H1 (cell line): ENCODE data around the gene METTL5. TPM values are rescaled to one million over a fixed set of nuclear protein-coding genes. Genes with fewer than 3 reads are reported as not detected.

Source experiments
- CTCF ChIA-PET: fragments of 300-600 bp; sonication (Branson Sonifier 250); formaldehyde crosslinking; loops from one replicate; lab custom pipeline; 2021; ENCODE audit not compliant: partially characterized antibody; lab: Charles Lee
- POLR2A ChIA-PET: fragments of 300-600 bp; sonication (Branson Sonifier 250); formaldehyde crosslinking; loops from one replicate; lab custom pipeline; 2021; ENCODE audit warnings: inconsistent platforms; ENCODE audit not compliant: partially characterized antibody; lab: Charles Lee
- DNase-seq, 2 experiments: peaks; one replicate each; pipeline versions ENCODE4 v3.0.0 to v3.0.0-alpha.2; 2010 to 2022; ENCODE audit warnings: low spot score in 2 of 2, low read depth in 1 of 2, mixed read lengths in 1 of 2
- FAIRE-seq: peaks from 2 replicates; lab custom pipeline; 2011; peaks lifted over from hg19 to GRCh38; lab: Jason Lieb, UNC
- H2AFZ ChIP-seq: 2 replicates; pipeline ENCODE4 v1.8.1; 2012; ENCODE audit warnings: low read length, inconsistent platforms
- H2AK5ac ChIP-seq: 2 replicates; pipeline ENCODE4 v1.6.1; 2013; ENCODE audit warnings: low read depth, low read length
- H2BK120ac ChIP-seq: replicated peaks from 2 replicates; pipeline ENCODE3; 2013; ENCODE audit warnings: low read depth, low read length, inconsistent platforms
- H2BK12ac ChIP-seq: 2 replicates; pipeline ENCODE4 v1.6.1; 2013; ENCODE audit warnings: low read depth, low read length
- H2BK15ac ChIP-seq: 2 replicates; pipeline ENCODE4 v1.6.1; 2013; ENCODE audit warnings: low read length
- H2BK20ac ChIP-seq: 2 replicates; pipeline ENCODE4 v1.6.1; 2013; ENCODE audit warnings: low read length
- H2BK5ac ChIP-seq: 2 replicates; pipeline ENCODE4 v1.6.1; 2013; ENCODE audit warnings: low read depth, low read length
- H3K14ac ChIP-seq: 2 replicates; pipeline ENCODE4 v1.6.1; 2013; ENCODE audit warnings: inconsistent platforms; ENCODE audit not compliant: insufficient read length
- H3K18ac ChIP-seq: 2 replicates; pipeline ENCODE4 v1.6.1; 2013; ENCODE audit warnings: low read length; ENCODE audit errors: extremely low read depth
- H3K23ac ChIP-seq: 2 replicates; pipeline ENCODE4 v1.6.1; 2013; ENCODE audit warnings: inconsistent platforms; ENCODE audit not compliant: insufficient read length
- H3K23me2 ChIP-seq: 2 replicates; pipeline ENCODE4 v1.6.1; 2013; ENCODE audit warnings: low read depth, low read length
- H3K27ac ChIP-seq: 2 replicates; pipeline ENCODE4 v1.6.1; 2011; ENCODE audit warnings: low read depth, low read length, inconsistent platforms
- H3K27me3 ChIP-seq, 4 experiments: replicated peaks in 1 of 4; 1 replicate in 1 of 4; 2 replicates in 3 of 4; pipeline versions ENCODE4 v1.6.1 to v1.8.1; 2011 to 2013; ENCODE audit warnings: low read length in 3 of 4, mild to moderate bottlenecking in 3 of 4, inconsistent platforms in 2 of 4, mixed read lengths in 2 of 4, moderate library complexity in 1 of 4; ENCODE audit not compliant: control insufficient read depth in 3 of 4, insufficient read depth in 3 of 4; ENCODE audit errors: extremely low read depth in 1 of 4
- H3K36me3 ChIP-seq, 4 experiments: 2 replicates each; pipeline versions ENCODE4 v1.6.1 to v1.8.1; 2011 to 2013; ENCODE audit warnings: mild to moderate bottlenecking in 4 of 4, low read length in 3 of 4, moderate library complexity in 2 of 4, control low read depth in 1 of 4, inconsistent platforms in 1 of 4; ENCODE audit not compliant: insufficient read depth in 4 of 4, control insufficient read depth in 2 of 4
- H3K4ac ChIP-seq: replicated peaks from 2 replicates; pipeline ENCODE3; 2013; ENCODE audit warnings: low read length, low read depth, mixed read lengths, inconsistent platforms; ENCODE audit not compliant: insufficient read length
- H3K4me1 ChIP-seq, 4 experiments: replicated peaks in 1 of 4; 1 replicate in 1 of 4; 2 replicates in 3 of 4; pipeline versions ENCODE4 v1.6.1 to v1.8.1; 2011 to 2013; ENCODE audit warnings: low read length in 3 of 4, inconsistent platforms in 2 of 4, mixed read lengths in 1 of 4; ENCODE audit not compliant: insufficient read depth in 4 of 4, control insufficient read depth in 3 of 4
- H3K4me2 ChIP-seq, 2 experiments: 2 replicates each; pipeline versions ENCODE4 v1.6.1 to v1.8.1; 2011 to 2013; ENCODE audit warnings: low read depth in 2 of 2, low read length in 2 of 2, control low read depth in 1 of 2, inconsistent platforms in 1 of 2, mild to moderate bottlenecking in 1 of 2; ENCODE audit not compliant: insufficient read depth in 1 of 2
- H3K4me3 ChIP-seq, 4 experiments: fragments of 200-600, 300-600 bp in 1 of 4; sonication (generic), shearing (Covaris generic), sonication (Bioruptor Twin) in 1 of 4; 2 replicates each; pipeline versions ENCODE4 v1.5.1 to v1.8.1; 2011 to 2016; ENCODE audit warnings: low read length in 4 of 4, low read depth in 3 of 4, control low read depth in 2 of 4, inconsistent platforms in 2 of 4, mild to moderate bottlenecking in 2 of 4, mixed read lengths in 1 of 4, moderate library complexity in 1 of 4; ENCODE audit not compliant: insufficient read depth in 2 of 4; ENCODE audit errors: extremely low read depth in 1 of 4
- H3K56ac ChIP-seq: replicated peaks from 2 replicates; pipeline ENCODE3; 2013; ENCODE audit warnings: low read depth, mild to moderate bottlenecking, mixed read lengths, low read length, inconsistent platforms; ENCODE audit not compliant: insufficient read length
- H3K79me1 ChIP-seq: 2 replicates; pipeline ENCODE4 v1.6.1; 2013; ENCODE audit warnings: low read depth, low read length, control low read depth
- H3K79me2 ChIP-seq, 2 experiments: 2 replicates each; pipeline versions ENCODE4 v1.6.1 to v1.8.1; 2012 to 2013; ENCODE audit warnings: low read length in 2 of 2, mild to moderate bottlenecking in 2 of 2, inconsistent platforms in 1 of 2; ENCODE audit not compliant: insufficient read depth in 2 of 2, control insufficient read depth in 1 of 2
- H3K9ac ChIP-seq, 4 experiments: replicated peaks in 1 of 4; 1 replicate in 1 of 4; 2 replicates in 3 of 4; pipeline versions ENCODE4 v1.6.1 to v1.8.1; 2011 to 2013; ENCODE audit warnings: low read depth in 3 of 4, low read length in 3 of 4, control low read depth in 2 of 4, mild to moderate bottlenecking in 2 of 4, moderate library complexity in 2 of 4, inconsistent platforms in 1 of 4; ENCODE audit errors: extremely low read depth in 1 of 4
- H3K9me3 ChIP-seq, 2 experiments: 2 replicates each; pipeline versions ENCODE4 v1.6.1 to v1.8.1; 2012 to 2013; ENCODE audit warnings: mild to moderate bottlenecking in 2 of 2, moderate library complexity in 2 of 2, control low read depth in 1 of 2, inconsistent platforms in 1 of 2, low read depth in 1 of 2, low read length in 1 of 2, mixed read lengths in 1 of 2; ENCODE audit not compliant: insufficient read depth in 2 of 2
- H4K20me1 ChIP-seq, 2 experiments: replicated peaks in 1 of 2; 2 replicates each; pipeline versions ENCODE3 to v1.8.1; 2011 to 2013; ENCODE audit warnings: inconsistent platforms in 2 of 2, low read length in 2 of 2, mild to moderate bottlenecking in 1 of 2; ENCODE audit not compliant: insufficient read depth in 2 of 2, control insufficient read depth in 1 of 2
- H4K5ac ChIP-seq: 2 replicates; pipeline ENCODE4 v1.6.1; 2013; ENCODE audit warnings: low read length, low read depth, mixed read lengths, inconsistent platforms; ENCODE audit not compliant: insufficient read length
- H4K8ac ChIP-seq: 2 replicates; pipeline ENCODE4 v1.8.0; 2013; ENCODE audit warnings: mild to moderate bottlenecking, moderate library complexity, low read length, inconsistent platforms; ENCODE audit not compliant: insufficient read depth; ENCODE audit errors: extremely low read depth
- H4K91ac ChIP-seq: replicated peaks from 2 replicates; pipeline ENCODE3; 2013; ENCODE audit warnings: low read length, mixed read lengths, inconsistent platforms; ENCODE audit not compliant: insufficient read length
- CREB1 ChIP-seq: IDR thresholded peaks from 2 replicates; pipeline ENCODE4 v1.6.1; 2012; ENCODE audit warnings: inconsistent platforms
- CTBP2 ChIP-seq: IDR thresholded peaks from 2 replicates; pipeline ENCODE4 v1.7.0; 2011; ENCODE audit warnings: borderline replicate concordance, mild to moderate bottlenecking, moderate library complexity, mixed read lengths, low read length; ENCODE audit not compliant: insufficient read depth, insufficient read length
- EZH2 ChIP-seq: fragments of 200-600 bp; sonication (generic); IDR thresholded peaks from 2 replicates; pipeline ENCODE4 v1.7.1; 2012; ENCODE audit warnings: low read depth, mild to moderate bottlenecking, moderate library complexity, low read length, inconsistent platforms; ENCODE audit not compliant: severe bottlenecking
- GABPA ChIP-seq: IDR thresholded peaks from 2 replicates; pipeline ENCODE4 v1.6.1; 2011; ENCODE audit warnings: mild to moderate bottlenecking, low read length, moderate library complexity, borderline replicate concordance; ENCODE audit not compliant: insufficient read depth
- KDM1A ChIP-seq: fragments of 200-600, 300-600 bp; sonication (generic); IDR thresholded peaks from 2 replicates; pipeline ENCODE4 v1.7.1; 2016; ENCODE audit warnings: mild to moderate bottlenecking, low read length, borderline replicate concordance
- KDM4A ChIP-seq: IDR thresholded peaks from one replicate; pipeline ENCODE4 v1.7.1; 2012; ENCODE audit warnings: low read depth, mild to moderate bottlenecking, moderate library complexity, low read length, inconsistent platforms; ENCODE audit not compliant: severe bottlenecking
- POU5F1 ChIP-seq: IDR thresholded peaks from 2 replicates; pipeline ENCODE4 v1.6.1; 2011; ENCODE audit warnings: low read depth, mild to moderate bottlenecking, low read length, moderate library complexity
- RAD21 ChIP-seq, 2 experiments: IDR thresholded peaks in 1 of 2; conservative IDR thresholded peaks in 1 of 2; 2 replicates each; pipeline ENCODE4 v1.6.1; 2011; ENCODE audit warnings: low read depth in 2 of 2, low read length in 2 of 2, improper control_type of control experiment in 1 of 2, inconsistent platforms in 1 of 2, mild to moderate bottlenecking in 1 of 2, moderate library complexity in 1 of 2
- SUZ12 ChIP-seq: fragments of 200-600 bp; sonication (generic); IDR thresholded peaks from 2 replicates; pipeline ENCODE4 v1.6.1; 2012; ENCODE audit warnings: mild to moderate bottlenecking, inconsistent platforms, low read length, moderate library complexity, mixed read lengths
- WGBS, 2 experiments: shearing (Covaris generic) in 1 of 2; methylation state at CpG; one replicate each; pipeline versions ENCODE4 v1.1.6 to v1.1.7; 2013 to 2015; ENCODE audit warnings: low lambda C conversion rate in 2 of 2, mixed read lengths in 2 of 2, inconsistent platforms in 1 of 2, low coverage in 1 of 2, missing lambda C conversion rate in 1 of 2; ENCODE audit not compliant: insufficient replicate concordance in 2 of 2, insufficient coverage in 1 of 2, insufficient read length in 1 of 2; ENCODE audit errors: extremely low coverage in 1 of 2, missing lambda C conversion rate in 1 of 2; 5-methylcytosine and 5-hydroxymethylcytosine counted together
- polyA plus RNA-seq, 7 experiments: library from polyadenylated mRNA; depleted of rRNA in 3 of 7; stranded (reverse) in 5 of 7; unstranded in 2 of 7; fragments of >200 nt in 5 of 7; fragments of 200-250 nt in 2 of 7; gene quantifications; 1 replicate in 5 of 7; 2 replicates in 1 of 7; 4 replicates in 1 of 7; pipeline versions ENCODE4 v1.2.1 to v1.2.3, GENCODE V29; 2011 to 2013; ENCODE audit warnings: missing spikeins in 2 of 7, mixed read lengths in 2 of 7
- total RNA-seq: library from RNA; stranded (reverse); fragmentation: NEBNext Ultra II Directional; extraction: Animal tissue kit (Norgen Biotek cat#: 25700); gene quantifications from 2 replicates; pipeline ENCODE4 v1.2.1, GENCODE V29; 2021
- TF ChIP-seq, protein P1 (sequence below), 3 experiments: IDR thresholded peaks; 1 replicate in 2 of 3; 2 replicates in 1 of 3; pipeline versions ENCODE4 v1.5.1 to v1.6.1; 2011; ENCODE audit warnings: low read length in 3 of 3, mild to moderate bottlenecking in 3 of 3, inconsistent platforms in 2 of 3, low read depth in 1 of 3, moderate library complexity in 1 of 3; ENCODE audit not compliant: insufficient read depth in 1 of 3; ENCODE audit errors: control extremely low read depth in 1 of 3

Gene METTL5
- total and polyA plus RNA-seq, 2 of the 8 experiments (the other 6 are each of a cell fraction or from before 2014, with no cell fraction given) = 34.5 to 74.1 TPM

- H2BK5ac ChIP-seq = no peak overlapping the region
- no peak overlapping the region for H3K4me2 ChIP-seq
- WGBS, 2 experiments = 91% methylated on average over 5 of the region's 5 CpGs; no CpG with 5 or more reads in 1 of the 2 experiments
- H2BK120ac ChIP-seq = no peak overlapping the region
- no peak overlapping the region for H2BK12ac ChIP-seq
- no peak overlapping the region for H3K56ac ChIP-seq
- no peaks in the 10 kb centered on the region for H3K4me1 ChIP-seq
- H3K27me3 ChIP-seq = no peaks in the 10 kb centered on the region
- H2BK20ac ChIP-seq = no peak overlapping the region
- ChIA-PET CTCF (interaction anchor here (1.3 to 1.9 kb wide), 2 partner anchors 19 to 319 kb away, joined by 3 to 7 read pairs; no protein-coding TSS in a partner anchor), POLR2A (interaction anchor here (1.1 to 1.2 kb wide), 2 partner anchors 23 to 198 kb away, joined by 3 to 4 read pairs; no protein-coding TSS in a partner anchor)
- H3K9ac ChIP-seq = no peak overlapping the region
- H3K79me1 ChIP-seq = no peaks in the 10 kb centered on the region
- no peak overlapping the region for H3K4ac ChIP-seq
- peaks cover 0 to 4% (median 0%) of the 10 kb centered on the region in 4 experiments; a peak in 1 of 8 replicates for H3K36me3 ChIP-seq
- DNase-seq (no peak), FAIRE-seq (no peak)
- no peaks in the 10 kb centered on the region; a peak in 1 of 4 replicates for H3K9me3 ChIP-seq
- no peak overlapping the region for H3K27ac ChIP-seq
- H2AFZ ChIP-seq = no peak overlapping the region
- H3K79me2 ChIP-seq = no peaks in the 10 kb centered on the region
- H4K8ac ChIP-seq = no peak overlapping the region
- no peak overlapping the region for H3K23ac ChIP-seq
- no peak overlapping the region for H3K18ac ChIP-seq
- no peak overlapping the region for H2BK15ac ChIP-seq
- H4K20me1 ChIP-seq = no peaks in the 10 kb centered on the region
- H3K23me2 ChIP-seq = no peaks in the 10 kb centered on the region
- no peak overlapping the region for H3K14ac ChIP-seq
- H4K91ac ChIP-seq = no peak overlapping the region
- H3K4me3 ChIP-seq = no peak overlapping the region
- H2AK5ac ChIP-seq = no peak overlapping the region
- no peak overlapping the region for H4K5ac ChIP-seq
- TF ChIP-seq EZH2 (no peak), CREB1 (no peak), POU5F1 (no peak), KDM4A (no peak), KDM1A (no peak), SUZ12 (no peak), RAD21 (IDR thresholded peaks at IDR 0.05 in 1 of 2, conservative IDR thresholded peaks at IDR 0.05 in 1 of 2; ENCODE audit: low read depth in 2 of 2, low read length in 2 of 2) (no peak), CTBP2 (no peak), GABPA (no peak)
- TF ChIP-seq, protein P1, sequence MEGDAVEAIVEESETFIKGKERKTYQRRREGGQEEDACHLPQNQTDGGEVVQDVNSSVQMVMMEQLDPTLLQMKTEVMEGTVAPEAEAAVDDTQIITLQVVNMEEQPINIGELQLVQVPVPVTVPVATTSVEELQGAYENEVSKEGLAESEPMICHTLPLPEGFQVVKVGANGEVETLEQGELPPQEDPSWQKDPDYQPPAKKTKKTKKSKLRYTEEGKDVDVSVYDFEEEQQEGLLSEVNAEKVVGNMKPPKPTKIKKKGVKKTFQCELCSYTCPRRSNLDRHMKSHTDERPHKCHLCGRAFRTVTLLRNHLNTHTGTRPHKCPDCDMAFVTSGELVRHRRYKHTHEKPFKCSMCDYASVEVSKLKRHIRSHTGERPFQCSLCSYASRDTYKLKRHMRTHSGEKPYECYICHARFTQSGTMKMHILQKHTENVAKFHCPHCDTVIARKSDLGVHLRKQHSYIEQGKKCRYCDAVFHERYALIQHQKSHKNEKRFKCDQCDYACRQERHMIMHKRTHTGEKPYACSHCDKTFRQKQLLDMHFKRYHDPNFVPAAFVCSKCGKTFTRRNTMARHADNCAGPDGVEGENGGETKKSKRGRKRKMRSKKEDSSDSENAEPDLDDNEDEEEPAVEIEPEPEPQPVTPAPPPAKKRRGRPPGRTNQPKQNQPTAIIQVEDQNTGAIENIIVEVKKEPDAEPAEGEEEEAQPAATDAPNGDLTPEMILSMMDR (IDR thresholded peaks at IDR 0.05; ENCODE audit: control extremely low read depth in 1 of 3, insufficient read depth in 1 of 3, low read depth in 1 of 3, low read length in 3 of 3) = no peak
Measured at GRCh38 chr2:169771021-169771420, 53.7 kb downstream of the METTL5 start.
